NCI-H2196 (cell line): ENCODE measurements around the gene RRM1.
A peak's percentile ranks its signal among the peaks of the same experiment; 100 is the strongest.
"Not testable (repeated sequence)": the region's sequence is repeated elsewhere in the genome, so short reads cannot be mapped to it uniquely, and the experiment has no call there.

ENCODE experiments used
- DNase-seq: peaks from one replicate; lab custom pipeline; 2025; ENCODE audit not compliant: unreplicated experiment; lab: John Stamatoyannopoulos, UW

RRM1 gene

DNA sequence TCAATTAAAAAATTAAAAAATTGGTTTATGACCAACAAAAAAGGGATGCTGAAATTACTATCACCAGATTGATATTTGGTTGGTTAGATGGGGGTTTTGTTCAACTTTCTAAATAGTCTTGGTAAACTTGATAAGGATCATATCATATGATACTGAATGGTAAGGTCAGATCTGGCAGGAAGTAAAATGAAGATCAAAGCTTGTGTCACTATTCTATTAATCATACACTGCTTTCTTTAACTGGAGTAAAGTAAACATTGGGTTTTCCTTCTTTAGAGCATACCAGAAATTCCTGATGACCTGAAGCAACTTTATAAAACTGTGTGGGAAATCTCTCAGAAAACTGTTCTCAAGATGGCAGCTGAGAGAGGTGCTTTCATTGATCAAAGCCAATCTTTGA, 40.2 kb downstream of the RRM1 start:
- no peak for DNase-seq

DNA sequence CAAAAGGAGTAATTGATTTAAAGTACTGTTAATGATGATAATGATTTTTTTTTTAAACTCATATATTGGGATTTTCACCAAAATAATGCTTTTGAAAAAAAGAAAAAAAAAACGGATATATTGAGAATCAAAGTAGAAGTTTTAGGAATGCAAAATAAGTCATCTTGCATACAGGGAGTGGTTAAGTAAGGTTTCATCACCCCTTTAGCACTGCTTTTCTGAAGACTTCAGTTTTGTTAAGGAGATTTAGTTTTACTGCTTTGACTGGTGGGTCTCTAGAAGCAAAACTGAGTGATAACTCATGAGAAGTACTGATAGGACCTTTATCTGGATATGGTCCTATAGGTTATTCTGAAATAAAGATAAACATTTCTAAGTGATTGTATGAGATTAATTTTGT, 43.9 kb downstream of the RRM1 start:
- DNase-seq = no peak

DNA sequence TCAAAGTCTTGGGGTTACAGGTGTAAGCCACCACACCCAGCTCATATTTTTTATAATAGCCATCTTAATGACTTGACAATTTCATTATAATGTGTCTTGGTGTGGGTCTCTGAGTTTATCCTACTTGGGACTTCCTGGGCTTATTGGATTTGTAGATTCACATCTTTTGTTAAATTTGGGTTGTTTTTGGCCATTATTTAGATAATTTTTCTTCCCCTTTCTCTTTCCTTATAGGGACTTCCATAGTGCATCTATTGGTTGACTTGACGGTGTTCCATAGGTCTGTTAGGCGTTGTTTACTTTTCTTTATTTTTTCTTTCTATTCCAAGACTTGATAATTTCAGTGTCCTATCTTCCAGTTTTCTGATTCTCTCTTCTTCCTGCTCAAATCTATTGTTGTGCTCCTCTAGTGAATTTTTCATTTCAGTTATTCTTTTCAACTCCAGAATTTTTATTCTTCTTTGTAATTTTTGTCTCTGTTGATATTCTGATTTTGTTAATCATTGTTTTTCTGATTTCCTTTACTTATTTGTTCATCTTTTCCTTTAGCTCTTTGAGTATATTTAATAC, 45.6 kb downstream of the RRM1 start:
- no peak for DNase-seq

DNA sequence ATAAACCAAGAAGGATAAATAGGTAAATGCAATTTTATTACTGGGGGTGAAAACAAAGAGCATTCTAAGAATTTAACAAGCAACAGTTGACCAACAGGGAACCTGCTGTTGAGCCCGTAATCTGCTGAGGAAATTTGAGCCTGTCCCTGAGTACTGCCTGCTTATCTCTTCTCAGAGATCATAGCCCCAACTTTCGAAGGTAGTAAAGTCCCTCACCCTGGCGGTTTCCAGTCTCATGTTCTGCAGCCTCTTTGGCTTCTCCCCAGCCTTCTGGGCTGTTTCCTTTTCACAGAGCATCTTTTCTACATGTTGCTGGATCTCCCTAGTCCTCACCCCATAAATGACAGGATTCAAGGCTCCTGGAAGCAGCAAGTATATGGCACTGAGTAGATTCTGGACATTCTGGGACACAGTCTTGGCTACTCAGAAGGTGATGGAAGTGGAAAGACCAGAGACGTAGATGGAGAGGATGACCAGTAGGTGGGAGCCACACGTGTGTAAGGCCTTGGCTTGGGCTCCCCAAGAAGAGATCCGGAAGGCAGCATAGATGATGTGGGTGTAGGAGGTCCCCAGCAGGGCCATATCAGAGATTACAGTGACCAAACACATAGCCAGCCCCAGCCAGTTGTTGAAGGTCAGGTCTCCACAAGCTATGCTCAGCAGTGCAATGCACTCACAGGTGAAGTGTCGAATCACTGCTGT, 51.6 kb downstream of the RRM1 start:
- DNase-seq = no peak

DNA sequence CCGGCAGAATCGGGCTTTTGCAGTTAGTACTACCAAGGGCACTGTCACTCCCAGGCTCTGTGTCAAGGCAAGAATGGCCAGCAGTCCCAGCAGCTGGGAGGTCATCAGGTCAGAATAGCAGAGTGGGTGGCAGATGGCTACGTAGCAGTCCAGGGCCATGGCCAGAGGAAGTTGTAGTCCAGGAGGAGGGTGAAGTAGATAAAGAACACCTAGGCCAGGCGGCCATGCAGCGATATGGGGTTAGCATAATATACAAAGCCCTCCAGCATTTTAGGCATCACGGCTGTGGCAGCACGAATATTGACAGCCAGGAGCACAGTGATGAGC, 52.1 kb downstream of the RRM1 start:
- DNase-seq = no peak

DNA sequence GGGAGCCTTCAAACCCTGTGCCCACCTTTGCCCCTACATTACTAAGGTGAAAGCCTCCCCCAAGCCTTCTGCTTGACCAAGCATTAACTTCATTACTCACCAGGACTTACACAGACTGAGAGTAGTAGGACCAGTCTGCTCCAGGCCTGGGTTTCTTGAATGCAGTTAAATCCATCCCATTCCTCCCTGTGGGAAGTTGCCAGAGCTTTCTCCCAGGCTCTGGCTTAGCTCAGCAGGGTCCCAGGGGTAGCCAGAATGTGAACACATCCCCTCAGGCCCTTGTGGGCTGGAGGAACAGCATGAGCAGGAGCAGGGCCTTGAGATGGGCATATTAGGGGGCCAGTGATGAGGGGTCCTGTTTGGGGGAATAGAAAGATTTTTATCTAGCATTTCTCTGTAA, 59.9 kb downstream of the RRM1 start:
- no peak for DNase-seq

DNA sequence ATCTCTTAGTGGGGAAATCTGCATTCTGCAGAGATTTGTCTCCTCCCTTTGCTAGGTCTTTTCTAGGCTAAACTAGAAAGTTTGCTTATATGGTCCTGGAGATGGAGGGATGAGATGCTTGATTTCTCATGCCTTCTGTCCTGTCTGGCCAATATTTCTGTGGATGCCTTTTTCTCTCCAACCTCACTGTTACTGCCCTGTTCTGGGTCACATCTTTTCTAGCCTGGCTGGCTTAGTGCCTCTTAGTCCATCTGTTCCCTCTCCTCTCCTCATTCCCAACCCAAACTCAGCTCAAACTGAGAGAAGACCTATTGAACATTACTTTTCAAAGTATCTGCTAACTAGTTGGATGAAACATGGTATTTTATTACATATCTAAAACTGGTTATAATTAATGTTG, 62.0 kb downstream of the RRM1 start:
- DNase-seq = no peak

DNA sequence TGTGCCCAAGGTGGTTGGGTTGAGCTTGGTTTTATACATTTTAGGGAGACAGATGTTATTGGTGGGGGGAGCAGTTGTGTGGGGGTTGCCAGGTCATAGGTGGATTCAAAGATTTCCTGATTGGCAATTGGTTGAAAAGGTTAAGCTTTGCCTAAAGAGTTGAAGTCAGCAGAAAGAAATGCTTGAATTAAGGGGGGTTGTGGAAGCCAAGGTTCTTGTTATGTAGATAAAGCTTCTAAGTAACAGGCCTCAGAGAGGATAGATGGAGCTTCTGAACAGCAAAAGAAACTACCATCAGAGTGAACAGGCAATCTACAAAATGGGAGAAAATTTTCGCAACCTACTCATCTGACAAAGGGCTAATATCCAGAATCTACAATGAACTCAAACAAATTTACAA, 64.2 kb downstream of the RRM1 start:
- not testable (repeated sequence) for DNase-seq

DNA sequence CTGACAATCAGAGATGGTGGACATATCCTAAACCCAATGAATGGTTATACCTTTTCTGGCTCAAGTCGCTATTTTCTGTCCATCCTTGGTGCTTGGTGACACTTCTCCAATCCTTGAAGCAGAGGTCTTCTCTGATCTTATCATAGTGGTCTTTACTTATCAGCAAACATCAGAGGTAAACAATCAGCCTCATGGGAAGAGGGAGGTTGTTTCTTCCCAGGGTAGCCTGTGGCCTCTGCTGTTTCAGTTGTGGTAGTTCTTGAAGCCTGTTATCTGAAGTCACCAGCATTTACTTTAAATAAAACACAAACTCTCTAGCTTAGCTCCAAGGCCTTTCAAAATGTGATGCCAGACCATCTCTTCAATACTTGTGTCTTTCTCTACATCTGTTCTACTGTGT, 66.7 kb downstream of the RRM1 start:
- DNase-seq = no peak

DNA sequence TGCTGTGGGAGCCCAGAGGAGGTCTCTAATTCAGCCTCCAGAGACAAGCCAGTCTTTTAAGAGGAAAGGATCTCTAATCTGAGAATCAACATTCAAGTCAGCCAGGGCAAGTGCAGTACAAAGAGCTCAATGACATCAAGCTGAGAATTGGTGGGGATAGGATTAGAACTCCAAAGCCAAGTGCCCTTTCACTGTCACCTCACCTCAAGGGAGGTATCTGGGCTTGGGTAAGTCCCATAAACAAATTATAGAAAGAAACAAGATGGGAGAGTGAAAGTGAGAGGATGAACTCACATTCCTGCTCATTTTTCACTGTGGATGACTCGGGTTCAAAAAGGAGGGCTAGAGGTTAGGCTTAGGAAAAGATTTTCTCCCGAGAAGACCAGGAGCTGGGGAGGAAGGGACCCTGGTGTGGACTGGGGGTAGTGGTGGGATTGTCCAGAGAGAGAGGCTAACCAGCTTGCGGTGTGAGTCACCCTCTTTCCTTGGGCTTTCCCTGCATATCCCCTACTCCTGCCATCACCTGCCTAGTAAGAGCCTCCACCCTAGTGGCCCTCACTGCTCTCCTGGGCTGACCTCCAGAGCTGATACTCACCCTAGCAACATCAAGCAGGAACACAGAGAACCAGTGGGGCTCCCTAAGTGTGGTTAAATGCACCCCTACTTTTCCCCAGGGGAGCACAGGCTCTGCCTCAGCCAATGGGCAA, 70.4 kb downstream of the RRM1 start:
- DNase-seq = no peak

DNA sequence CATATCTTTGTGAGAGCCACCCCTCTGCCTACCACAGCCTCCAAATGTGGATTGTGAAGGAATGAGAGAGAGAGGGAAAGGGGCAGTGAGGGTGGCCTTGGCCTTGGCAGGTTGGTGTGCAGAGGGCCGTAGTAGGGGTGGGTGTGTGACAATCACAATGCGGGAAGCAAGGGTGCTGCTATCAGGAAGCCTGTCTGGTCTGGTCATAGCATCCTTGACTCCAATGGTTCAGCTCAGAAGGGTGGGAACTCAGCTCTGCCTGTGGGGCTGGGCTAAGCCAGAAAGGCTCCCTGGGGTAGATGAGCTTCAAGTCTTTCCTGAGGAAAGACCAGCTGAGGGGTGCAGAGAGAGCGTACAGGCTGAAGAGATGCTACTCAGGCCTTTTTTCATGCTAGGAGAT, 72.7 kb downstream of the RRM1 start:
- DNase-seq = no peak

DNA sequence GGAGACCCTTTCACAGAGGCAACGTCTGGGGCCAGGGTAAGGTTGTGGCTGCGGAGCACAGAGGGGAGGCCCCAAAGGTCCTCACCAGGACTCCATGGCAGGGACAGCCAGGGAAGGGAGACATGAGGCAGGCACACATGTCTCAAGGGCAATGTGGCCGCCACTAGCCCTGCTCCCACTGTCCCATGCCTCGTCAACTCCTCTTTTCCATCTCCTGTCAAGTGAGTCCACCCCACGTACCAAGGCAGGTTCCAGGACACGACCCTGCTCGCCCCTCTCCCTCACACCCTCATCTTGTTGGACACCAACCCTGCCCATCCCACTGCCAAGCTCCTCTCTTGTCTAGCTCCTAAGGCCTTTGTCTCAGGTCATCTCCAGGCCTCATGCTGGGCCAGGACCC, 73.2 kb downstream of the RRM1 start:
- DNase-seq = no peak

DNA sequence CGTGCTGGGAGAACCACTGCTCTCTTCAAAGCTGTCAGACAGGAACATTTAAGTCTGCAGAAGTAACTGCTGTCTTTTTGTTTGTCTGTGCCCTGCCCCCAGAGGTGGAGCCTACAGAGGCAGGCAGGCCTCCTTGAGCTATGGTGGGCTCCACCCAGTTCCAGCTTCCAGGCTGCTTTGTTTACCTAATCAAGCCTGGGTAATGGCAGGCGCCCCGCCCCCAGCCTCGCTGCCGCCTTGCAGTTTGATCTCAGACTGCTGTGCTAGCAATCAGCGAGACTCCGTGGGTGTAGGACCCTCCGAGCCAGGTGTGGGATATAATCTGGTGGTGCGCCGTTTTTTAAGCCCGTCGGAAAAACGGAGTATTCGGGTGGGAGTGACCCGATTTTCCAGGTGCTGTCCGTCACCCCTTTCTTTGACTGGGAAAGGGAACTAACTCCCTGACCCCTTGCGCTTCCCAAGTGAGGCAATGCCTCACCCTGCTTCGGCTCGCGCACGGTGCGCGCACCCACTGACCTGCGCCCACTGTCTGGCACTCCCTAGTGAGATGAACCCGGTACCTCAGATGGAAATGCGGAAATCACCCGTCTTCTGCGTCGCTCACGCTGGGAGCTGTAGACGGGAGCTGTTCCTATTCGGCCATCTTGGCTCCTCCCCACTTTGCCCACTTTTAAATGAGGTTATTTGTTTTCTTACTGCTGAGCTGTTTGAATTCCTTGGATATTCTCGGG, 81.2 kb downstream of the RRM1 start:
- DNase-seq = not testable (repeated sequence)

DNA sequence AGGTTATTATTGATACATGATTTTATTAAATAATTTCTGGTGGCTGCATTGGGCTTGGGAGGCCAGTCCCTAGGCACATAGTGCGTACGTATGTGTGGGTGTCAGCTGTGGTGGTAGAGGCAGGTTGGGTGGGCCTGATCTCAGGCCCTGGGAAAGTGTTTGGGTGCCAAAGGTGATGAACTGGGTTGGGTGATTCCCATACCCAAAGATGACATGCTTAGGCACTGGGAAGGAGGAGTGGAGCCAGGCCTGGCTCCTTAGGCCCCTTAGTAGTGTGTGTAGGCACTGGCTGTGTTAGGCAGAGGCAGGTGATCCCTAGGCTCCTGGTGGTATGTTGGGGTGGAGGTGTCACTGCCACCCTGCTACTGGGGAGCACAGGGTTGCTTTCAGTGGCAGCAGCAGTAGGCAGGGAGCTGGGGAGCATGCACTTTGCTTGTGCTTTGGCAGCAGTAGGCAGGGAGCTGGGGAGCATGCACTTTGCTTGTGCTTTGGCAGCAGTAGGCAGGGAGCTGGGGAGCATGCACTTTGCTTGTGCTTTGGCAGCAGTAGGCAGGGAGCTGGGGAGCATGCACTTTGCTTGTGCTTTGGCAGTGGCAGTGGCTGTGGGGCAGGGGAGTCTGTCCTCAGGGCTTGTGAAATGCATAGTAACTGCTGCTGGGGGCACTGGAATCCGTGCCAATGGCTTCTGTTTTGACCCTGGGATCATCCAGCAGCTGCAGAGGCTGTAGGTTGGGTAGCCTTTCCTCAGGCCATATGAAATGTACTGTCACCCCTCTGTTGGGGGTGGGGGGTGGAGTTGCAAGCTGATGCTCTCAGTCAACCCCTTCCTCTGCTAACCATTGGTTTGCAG, 84.4 kb downstream of the RRM1 start:
- no peak for DNase-seq

DNA sequence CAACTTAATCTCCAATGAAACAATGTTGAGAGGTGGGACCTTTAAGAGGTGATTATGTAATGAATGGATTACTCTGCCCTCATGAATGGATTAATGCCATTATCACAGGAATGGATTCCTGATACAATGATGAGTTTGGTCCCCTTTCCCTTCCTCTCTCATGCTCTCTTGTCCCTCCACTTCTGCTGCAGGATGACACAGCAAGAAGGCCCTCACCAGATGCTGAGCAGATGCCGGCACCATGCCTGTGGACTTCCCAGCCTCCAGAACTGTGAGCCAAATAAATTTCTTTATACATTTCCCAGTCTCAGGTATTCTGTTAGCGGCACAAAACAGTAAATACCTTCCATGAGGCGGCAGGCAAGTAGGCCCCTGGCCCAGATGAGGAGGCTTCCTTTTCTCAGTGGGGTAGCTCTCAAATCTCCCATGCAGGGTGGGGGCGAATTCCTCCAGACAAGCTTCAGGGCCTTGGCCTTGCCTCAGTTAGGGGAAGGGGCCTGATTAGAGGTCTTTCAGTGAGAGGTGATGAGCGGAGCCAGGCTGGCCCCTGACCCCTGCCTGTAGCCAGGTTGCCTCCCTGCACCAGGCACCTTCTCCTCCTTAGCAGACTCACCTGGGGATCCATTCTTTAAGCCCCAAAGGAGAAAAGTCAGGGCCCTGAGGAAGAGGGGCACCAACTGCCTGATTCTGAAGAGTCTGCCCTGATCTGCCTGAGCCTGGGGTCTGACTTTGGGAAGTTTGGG, 86.0 kb downstream of the RRM1 start:
- no peak for DNase-seq

DNA sequence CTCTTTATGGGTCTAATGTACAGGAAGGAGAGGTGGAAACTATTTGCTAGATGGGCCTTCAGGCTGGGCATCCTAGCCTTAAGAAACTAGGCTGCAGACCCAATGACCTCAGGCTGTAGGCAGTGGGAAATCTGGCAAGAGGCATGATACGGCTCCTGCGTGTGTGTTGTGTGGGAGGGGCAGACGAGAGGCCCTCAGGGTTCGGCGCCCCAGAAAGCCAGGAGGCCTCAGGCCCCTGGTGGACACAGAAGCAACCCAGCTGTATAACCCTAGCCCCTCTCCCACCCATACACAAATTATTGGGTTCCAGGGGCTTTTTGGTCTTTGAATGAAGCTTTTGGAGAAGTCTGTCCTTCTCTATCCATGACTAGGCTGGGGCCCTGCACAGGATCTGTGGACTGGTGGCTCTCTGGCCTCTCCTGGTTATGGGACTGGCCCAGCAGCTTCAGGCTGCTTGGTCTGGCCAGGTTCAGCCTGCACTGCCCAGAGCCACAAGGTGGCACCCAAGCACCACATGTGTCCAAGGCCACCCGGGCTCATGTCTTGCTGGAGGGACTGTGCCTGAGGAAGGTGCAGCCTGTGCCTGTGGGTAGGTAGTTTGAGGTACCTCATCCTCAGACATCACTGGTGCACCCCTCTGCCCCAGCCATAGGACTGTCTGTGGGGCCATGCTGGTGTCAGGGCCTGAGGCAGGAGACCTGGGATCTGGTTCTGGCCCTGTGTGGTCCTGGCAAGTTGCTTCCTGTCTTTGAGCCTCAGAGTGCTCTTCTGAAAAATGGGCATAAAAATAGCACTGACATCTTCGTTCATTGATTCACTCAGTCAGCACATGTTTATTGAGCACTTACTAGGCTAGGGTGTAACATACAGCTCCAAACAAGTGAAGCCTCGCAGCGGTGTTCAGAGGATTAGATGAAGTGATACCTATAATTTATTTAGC, 87.5 kb downstream of the RRM1 start:
- DNase-seq = peak; percentile 69

DNA sequence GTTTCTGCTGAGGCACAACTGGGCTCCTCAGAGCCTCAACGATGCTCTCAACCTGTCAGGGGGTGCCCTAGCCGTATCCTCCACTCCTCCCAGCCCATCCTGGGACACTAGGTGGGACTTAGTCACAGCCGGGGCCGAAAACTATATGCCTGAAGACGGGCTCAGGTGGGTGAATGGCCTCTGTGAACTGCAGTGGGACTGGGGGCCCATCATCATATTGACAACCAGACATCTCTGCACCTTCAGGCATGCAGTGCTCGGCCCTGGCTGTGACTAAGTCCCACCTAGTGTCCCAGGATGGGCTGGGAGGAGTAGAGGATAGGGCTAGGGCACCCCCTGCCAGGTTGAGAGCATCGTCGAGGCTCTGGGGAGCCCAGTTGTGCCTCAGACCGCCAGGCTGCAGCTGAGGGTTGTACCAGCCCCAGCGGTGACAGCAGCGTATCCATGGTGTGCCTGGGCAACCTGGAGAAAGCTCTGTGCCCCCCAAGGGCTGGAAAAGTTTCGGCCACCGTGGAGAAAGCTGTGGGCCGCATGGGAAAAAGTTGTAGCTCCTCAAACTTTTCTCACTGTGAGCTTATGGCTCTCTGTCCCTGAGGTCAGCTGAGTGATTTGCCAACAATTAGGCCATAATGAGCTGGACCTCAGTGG, 88.9 kb downstream of the RRM1 start:
- DNase-seq = no peak

DNA sequence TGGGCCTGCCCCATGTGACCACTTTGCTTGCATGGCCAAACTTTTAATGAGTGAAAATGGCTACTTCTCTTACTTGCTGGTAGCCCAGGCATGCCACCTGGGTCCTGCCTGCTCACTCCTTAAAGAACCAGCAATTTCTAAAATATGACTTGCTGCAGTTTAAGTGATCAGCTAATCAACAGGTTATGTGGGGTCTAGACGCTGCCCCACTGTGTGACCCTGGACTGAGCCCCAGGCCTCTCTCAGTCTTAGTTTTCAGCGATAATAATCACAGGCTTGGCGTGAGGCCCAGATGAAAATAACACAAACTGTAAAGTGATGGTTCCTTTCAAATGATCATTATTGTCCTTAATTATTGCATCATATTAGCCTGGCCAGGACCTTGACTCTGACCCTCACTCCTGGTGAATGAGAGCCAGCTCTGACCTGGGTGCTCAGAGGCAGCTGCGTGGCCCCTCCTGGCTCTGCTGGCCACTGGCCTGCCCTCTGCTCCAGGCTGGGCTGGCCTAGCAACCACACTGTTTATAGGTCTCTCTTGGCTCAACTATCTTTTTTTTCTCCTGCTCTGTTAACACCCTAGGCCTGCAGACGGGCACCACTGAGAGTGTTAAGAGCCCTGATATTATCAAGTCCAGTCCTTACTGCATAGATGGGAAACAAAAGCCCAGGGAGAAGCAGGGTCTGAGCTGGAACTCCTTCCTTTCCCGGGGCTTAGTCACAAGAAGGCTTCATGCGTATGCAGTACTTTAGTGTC, 89.7 kb downstream of the RRM1 start:
- no peak for DNase-seq
